ENCODE results near the gene ANKS1B.
"Not testable (repeated sequence)": the region's sequence is repeated elsewhere in the genome, so short reads cannot be mapped to it uniquely, and the experiment has no call there.

Gene ANKS1B

GRCh38 chr12:99746538-99746937 is 238.2 kb downstream of the ANKS1B start:
- DNase-seq: no peak

DNA sequence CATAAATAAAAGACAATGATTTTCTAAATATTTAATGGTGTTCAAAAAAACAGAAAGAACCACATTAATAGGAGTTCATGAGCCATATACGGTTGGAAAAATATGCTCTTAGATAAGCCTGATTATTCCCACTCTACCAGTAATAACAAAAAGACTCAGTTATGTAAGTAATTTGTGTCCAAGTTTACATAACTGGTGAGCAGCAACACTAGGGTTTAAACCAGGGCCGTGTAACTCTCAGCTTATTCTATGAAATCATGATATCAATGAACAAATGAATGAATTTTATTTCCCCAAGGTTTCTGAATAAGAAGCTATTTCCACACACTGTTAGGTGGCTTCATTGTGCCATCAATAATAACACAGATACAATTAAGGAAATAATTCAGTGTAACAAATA is 238.8 kb downstream of the ANKS1B start:
- no peak for DNase-seq

GRCh38 chr12:99745121-99745520 is 239.6 kb downstream of the ANKS1B start:
- no peak for DNase-seq

GRCh38 chr12:99736760-99737269 is 247.9 kb downstream of the ANKS1B start:
- no peak for DNase-seq

- DNase-seq: no peak
Observed at GRCh38 chr12:99732131-99732530, 252.6 kb downstream of the ANKS1B start.

DNA sequence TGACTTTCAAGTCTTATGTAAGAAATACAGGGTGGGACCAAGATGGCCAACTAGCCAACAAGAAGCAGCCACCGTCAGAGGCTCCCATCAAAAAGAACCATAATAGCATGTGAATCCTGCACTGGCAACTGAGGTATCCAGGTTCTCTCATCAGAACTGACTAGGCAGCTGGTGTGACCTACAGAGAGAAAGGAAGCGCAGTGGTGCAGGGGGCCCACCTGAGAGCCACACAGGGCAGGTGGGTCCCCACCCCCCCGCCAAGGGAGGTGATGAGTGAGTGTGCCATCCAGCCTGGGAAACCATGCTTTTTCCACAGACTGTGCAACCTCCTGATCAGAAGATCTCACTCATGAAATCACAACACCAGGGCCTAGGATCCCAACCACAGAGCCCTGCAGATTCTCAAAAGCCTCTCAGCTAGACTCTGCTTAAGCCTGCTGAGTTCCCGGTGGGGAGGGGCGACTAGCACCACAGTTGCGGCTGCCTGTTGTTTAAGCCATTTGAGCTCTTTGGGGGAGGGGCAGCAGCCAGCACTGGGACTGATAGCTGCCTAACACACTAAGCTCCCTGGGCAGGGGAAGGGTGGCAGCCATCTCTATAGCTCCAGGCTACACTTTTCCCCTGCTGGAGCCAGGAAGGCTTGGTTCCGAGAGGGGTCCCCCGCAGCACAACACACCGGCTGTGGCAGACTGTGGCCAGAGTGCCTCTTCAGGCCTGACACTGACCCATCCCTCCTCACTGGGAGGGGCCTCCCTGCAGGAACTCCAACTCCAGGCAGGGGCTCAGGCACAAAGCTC is 261.8 kb downstream of the ANKS1B start:
- no peak for DNase-seq

GRCh38 chr12:99721715-99722275 is 262.9 kb downstream of the ANKS1B start:
- DNase-seq: no peak

- not testable (repeated sequence) for DNase-seq
Observed at GRCh38 chr12:99720083-99720465, 264.7 kb downstream of the ANKS1B start.

GRCh38 chr12:99719411-99720082 is 265.2 kb downstream of the ANKS1B start:
- not testable (repeated sequence) for DNase-seq

DNA sequence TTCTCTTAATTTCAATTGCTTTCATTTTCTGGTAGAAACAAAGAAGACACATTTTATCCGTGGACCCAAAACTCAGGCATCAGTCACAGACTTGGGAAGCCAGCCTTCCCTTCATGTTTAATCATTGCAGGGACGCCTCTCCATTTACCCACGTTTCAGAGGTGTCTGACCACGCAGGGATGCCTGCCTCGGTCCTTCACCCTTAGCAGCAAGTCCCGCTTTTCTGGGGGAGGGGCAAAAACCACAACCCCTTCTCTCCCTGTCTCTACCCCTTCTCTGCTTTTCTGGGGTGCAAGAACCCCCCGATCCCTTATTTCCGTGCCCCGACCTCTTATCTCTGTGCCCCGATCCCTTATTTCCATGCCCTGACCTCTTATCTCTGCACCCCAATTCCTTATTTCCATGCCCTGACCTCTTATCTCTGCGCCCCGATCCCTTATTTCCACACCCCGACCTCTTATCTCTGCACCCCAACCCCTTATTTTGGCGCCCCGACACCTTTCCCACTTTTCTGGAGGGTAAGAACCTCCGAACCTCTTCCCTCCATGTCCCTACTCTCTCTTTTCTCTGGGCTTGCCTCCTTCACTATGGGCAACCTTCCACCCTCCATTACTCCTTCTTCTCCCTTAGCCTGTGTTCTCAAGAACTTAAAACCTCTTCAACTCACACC is 268.8 kb downstream of the ANKS1B start:
- DNase-seq: not testable (repeated sequence)

DNA sequence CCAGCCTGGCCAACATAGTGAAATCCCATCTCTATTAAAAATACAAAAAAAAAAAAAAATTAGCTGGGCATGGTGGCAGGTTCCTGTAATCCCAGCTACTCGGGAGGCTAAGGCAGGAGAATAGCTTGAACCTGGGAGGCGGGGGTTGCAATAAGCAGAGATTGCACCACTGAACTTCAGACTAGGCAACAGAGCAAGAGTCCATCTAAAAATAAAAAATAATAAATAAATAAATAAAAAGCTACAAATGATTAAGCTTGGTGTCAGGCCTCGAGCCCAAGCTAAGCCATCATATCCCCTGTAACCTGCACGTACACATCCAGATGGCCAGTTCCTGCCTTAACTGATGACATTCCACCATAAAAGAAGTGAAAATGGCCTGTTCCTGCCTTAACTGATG is 269.8 kb downstream of the ANKS1B start:
- not testable (repeated sequence) for DNase-seq

DNA sequence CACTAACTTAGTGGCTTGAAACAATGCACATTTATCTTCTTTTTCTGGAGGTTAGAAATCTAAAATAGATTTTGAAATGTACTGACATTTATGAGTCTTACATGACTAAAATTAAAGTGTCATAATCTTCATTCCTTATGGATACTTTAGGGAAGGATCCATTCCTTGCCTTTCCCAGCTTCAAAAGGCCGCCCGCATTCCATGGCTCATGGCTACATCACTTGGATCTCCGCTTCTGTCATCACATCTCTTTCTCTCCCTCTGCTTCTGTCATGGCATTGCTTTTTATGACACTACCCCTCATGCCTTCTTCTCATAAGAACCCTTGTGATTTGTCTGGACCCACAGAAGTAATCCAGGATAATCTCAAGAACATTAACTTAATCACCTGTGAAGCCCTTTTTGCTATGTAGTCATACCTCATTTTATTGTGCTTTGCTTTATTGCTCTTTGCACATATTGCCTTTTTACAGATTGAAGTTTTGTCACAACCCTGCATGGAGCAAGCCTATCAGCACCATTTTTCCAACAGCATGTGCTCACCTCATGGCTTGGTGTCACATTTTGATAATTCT is 270.7 kb downstream of the ANKS1B start:
- no peak for DNase-seq

DNA sequence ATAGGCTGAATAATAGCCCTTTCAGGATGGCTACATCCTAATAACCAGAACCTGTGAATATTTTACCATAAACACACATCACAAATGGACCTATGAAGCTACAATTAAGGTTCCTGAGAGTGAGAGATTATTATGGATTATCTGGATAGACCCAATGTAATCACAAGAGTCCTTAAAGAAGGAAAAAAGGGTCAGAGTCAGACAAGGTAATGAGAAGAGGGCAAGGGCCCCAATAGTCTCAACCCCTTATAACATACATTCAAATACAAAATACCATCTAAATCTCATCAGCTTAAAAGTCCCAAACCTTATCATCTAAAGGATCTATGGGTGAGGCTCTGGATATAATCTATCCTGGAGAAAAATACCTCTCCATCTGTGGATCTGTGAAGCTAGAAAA is 272.5 kb downstream of the ANKS1B start:
- DNase-seq: no peak

GRCh38 chr12:99711246-99711645 is 273.5 kb downstream of the ANKS1B start:
- no peak for DNase-seq

DNA sequence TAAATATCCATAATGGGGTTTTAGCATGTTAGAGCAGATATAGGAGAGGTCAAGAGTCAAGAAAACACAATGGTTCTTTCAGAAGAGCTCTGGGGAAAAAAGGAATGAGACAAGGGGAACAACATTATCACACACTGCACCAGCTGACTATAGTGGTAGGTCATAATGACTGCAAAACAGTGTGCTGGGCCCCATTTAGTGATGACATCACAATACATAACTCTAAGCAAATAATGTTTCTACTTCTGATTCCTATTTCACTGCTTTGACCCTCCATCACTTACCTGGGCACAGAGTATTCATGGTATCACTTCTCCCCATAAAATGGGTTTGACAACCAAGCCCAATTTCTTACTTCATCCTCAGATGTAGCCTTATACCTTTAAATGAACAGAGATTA is 275.1 kb downstream of the ANKS1B start:
- no peak for DNase-seq

DNA sequence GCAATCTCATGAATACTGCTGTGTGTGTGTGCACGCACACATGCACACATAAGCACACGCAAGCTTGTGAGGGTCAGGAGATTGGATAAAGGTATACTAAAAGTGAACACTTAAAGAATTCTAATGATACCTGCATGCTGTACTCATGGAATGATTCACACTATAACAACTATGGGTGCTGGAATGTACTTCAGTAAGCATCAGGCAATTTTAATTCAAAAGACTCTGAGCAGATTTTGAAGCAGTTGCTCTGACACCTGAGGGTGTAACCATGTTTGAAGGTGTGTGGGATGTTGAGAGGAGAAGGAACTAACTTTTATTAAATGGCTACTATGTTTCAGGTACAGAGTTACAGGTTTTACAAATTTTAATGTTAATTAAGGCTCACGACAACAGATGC is 275.6 kb downstream of the ANKS1B start:
- DNase-seq: no peak

- no peak for DNase-seq
Observed at GRCh38 chr12:99707883-99708282, 276.9 kb downstream of the ANKS1B start.

- no peak for DNase-seq
Observed at GRCh38 chr12:99706736-99707473, 277.8 kb downstream of the ANKS1B start.

DNA sequence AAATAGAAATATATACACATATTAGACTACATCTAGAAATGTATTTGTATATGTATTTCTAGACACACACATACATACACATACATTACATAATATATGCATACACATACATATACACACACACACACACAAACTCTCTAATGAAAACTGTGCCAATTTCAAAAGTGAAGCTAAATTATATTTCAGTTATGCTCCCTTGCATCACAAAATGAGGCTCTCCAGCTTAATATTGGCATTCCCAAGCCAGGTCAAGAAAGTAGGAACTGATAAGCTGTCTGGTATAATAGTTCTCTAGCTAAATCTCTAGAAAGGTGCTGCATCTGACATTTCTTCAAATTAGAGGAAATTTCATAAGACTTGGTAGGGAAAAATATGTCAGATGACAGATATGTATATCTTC is 280.3 kb downstream of the ANKS1B start:
- no peak for DNase-seq

DNA sequence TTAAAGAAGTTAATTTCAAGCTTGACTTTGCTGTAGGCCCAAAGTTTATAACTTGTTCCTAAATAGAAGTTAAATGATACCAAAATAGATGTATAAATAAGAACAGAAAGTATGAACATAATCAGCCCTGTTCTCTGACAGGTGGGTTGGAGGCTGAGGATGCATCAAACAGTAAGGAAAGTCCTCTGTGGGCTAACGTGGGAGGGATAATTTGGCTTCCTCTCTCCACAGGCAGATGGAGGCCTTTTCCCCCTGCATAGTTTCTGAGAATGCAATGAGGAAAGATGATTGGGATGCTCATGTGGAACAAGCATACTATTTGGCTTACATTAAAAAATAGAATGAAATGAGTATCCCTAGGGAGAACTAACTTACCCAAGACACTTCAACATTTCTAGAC is 280.7 kb downstream of the ANKS1B start:
- DNase-seq: no peak

GRCh38 chr12:99700032-99700431 is 284.7 kb downstream of the ANKS1B start:
- DNase-seq: no peak

GRCh38 chr12:99695050-99695449 is 289.7 kb downstream of the ANKS1B start:
- no peak for DNase-seq

Measured in activated CD4-positive, alpha-beta T cell treated with anti-CD3 and anti-CD28 coated beads for 48 hours (primary cell).